Endodermal cell (in vitro differentiated cells): Measurements from ENCODE around the gene SLC7A1. TPM values are rescaled to one million over a fixed set of nuclear protein-coding genes. Genes with fewer than 3 reads are reported as not detected.

Experiments
- DNase-seq: peaks from one replicate; pipeline ENCODE4 v3.0.0-alpha.2; 2017
- H3K27ac ChIP-seq: 2 replicates; pipeline ENCODE4 v1.5.1; 2013; ENCODE audit warnings: mild to moderate bottlenecking, low read depth, low read length, moderate library complexity
- H3K27me3 ChIP-seq: 2 replicates; pipeline ENCODE4 v1.6.1; 2013; ENCODE audit warnings: mild to moderate bottlenecking, low read length, moderate library complexity; ENCODE audit not compliant: insufficient read depth, control insufficient read depth, poor library complexity, severe bottlenecking
- H3K36me3 ChIP-seq: 2 replicates; pipeline ENCODE4 v1.7.0; 2013; ENCODE audit warnings: mild to moderate bottlenecking, low read length, moderate library complexity; ENCODE audit not compliant: control insufficient read depth, insufficient read depth
- H3K4me1 ChIP-seq: one replicate; pipeline ENCODE4 v1.7.0; 2013; ENCODE audit warnings: low read length; ENCODE audit not compliant: control insufficient read depth, insufficient read depth
- H3K4me3 ChIP-seq: 2 replicates; pipeline ENCODE4 v1.5.1; 2013; ENCODE audit warnings: mild to moderate bottlenecking, low read length, moderate library complexity
- H3K9ac ChIP-seq: 2 replicates; pipeline ENCODE4 v1.6.1; 2013; ENCODE audit warnings: mild to moderate bottlenecking, low read length, moderate library complexity; ENCODE audit not compliant: poor library complexity, severe bottlenecking; ENCODE audit errors: extremely low read depth
- H3K9me3 ChIP-seq: 2 replicates; pipeline ENCODE4 v1.6.1; 2013; ENCODE audit warnings: mild to moderate bottlenecking, low read length, moderate library complexity; ENCODE audit not compliant: control insufficient read depth
- H3K27ac Mint-ChIP-seq: 2 replicates; pipeline ENCODE4 v1.8.0; 2020; ENCODE audit warnings: mixed read lengths
- H3K27me3 Mint-ChIP-seq: 2 replicates; pipeline ENCODE4 v1.8.0; 2021; ENCODE audit warnings: mild to moderate bottlenecking, mixed read lengths; ENCODE audit not compliant: insufficient read depth
- H3K36me3 Mint-ChIP-seq: 2 replicates; pipeline ENCODE4 v1.8.0; 2020; ENCODE audit warnings: low read depth, mixed read lengths
- H3K4me1 Mint-ChIP-seq: 2 replicates; pipeline ENCODE4 v1.8.0; 2020; ENCODE audit warnings: mixed read lengths
- H3K4me3 Mint-ChIP-seq: 2 replicates; pipeline ENCODE4 v1.8.0; 2020; ENCODE audit warnings: mild to moderate bottlenecking, moderate library complexity, mixed read lengths
- H3K9me3 Mint-ChIP-seq: 2 replicates; pipeline ENCODE4 v1.8.0; 2020; ENCODE audit warnings: mild to moderate bottlenecking, mixed read lengths
- CTCF ChIP-seq: fragments of 200-600 bp; sonication (generic); conservative IDR thresholded peaks from 2 replicates; pipeline ENCODE4 v1.5.0; 2021; ENCODE audit warnings: antibody characterized with exemption, mild to moderate bottlenecking
- WGBS, 2 experiments: methylation state at CpG; one replicate each; pipeline versions ENCODE4 v1.1.5 to v1.1.7; 2013; ENCODE audit warnings: missing lambda C conversion rate in 2 of 2, mixed read lengths in 1 of 2; ENCODE audit not compliant: insufficient coverage in 1 of 2, insufficient read length in 1 of 2; 5-methylcytosine and 5-hydroxymethylcytosine counted together
- total RNA-seq, 2 donors: library from RNA; stranded (reverse); fragmentation: NEBNext Ultra II Directional in 1 of 2; extraction: Animal tissue kit (Norgen Biotek cat#: 25700) in 1 of 2; gene quantifications; 2 replicates in 1 of 2; 3 replicates in 1 of 2; pipeline ENCODE4 v1.2.1, GENCODE V29; 2021

SLC7A1 gene
- total RNA-seq, 2 donors from 2014 or later = 26.0 to 27.3 TPM

- WGBS, 2 experiments = 93 to 100% methylated on average over 2 to 7 of the region's 7 CpGs
- Histone ChIP-seq H3K9me3 (no peaks in the 10 kb centered on the region), H3K4me1 (peaks cover 6% of the 10 kb centered on the region), H3K36me3 (no peaks in the 10 kb centered on the region), H3K4me3 (no peak overlapping the region), H3K27ac (no peak overlapping the region), H3K9ac (no peak overlapping the region), H3K27me3 (no peaks in the 10 kb centered on the region)
- no peak overlapping the region for H3K4me3 Mint-ChIP-seq
- H3K27me3 Mint-ChIP-seq = no peaks in the 10 kb centered on the region
- H3K9me3 Mint-ChIP-seq = no peaks in the 10 kb centered on the region
- no peaks in the 10 kb centered on the region for H3K36me3 Mint-ChIP-seq
- no peak for TF ChIP-seq CTCF
- no peak for DNase-seq
- peaks cover 21% of the 10 kb centered on the region for H3K4me1 Mint-ChIP-seq
- no peak overlapping the region for H3K27ac Mint-ChIP-seq
Observed at GRCh38 chr13:29576581-29576980, 18.9 kb downstream of the SLC7A1 start.

- 93% methylated on average over 3 of the region's 3 CpGs; no CpG with 5 or more reads in 1 of the 2 experiments for WGBS, 2 experiments
- TF ChIP-seq CTCF = no peak
- H3K4me1 Mint-ChIP-seq = peaks cover 8% of the 10 kb centered on the region
Observed at GRCh38 chr13:29575098-29575497, 20.4 kb downstream of the SLC7A1 start.

GRCh38 chr13:29573190-29573589, 22.3 kb downstream of the SLC7A1 start:
- no peaks in the 10 kb centered on the region for H3K9me3 Mint-ChIP-seq
- H3K27me3 Mint-ChIP-seq = no peaks in the 10 kb centered on the region
- H3K9ac ChIP-seq = no peak overlapping the region
- no peak overlapping the region for H3K4me3 ChIP-seq
- no peak overlapping the region for H3K27ac ChIP-seq
- no peak overlapping the region for H3K27ac Mint-ChIP-seq
- H3K4me1 ChIP-seq = peaks cover 2% of the 10 kb centered on the region
- H3K27me3 ChIP-seq = no peaks in the 10 kb centered on the region
- H3K36me3 ChIP-seq = no peaks in the 10 kb centered on the region
- H3K4me1 Mint-ChIP-seq = peaks cover 21% of the 10 kb centered on the region
- no peaks in the 10 kb centered on the region for H3K36me3 Mint-ChIP-seq
- peak; percentile 39 for DNase-seq
- no peak overlapping the region for H3K4me3 Mint-ChIP-seq
- WGBS, 2 experiments = 82 to 85% methylated on average over 7 to 8 of the region's 8 CpGs
- TF ChIP-seq CTCF = no peak
- no peaks in the 10 kb centered on the region for H3K9me3 ChIP-seq

More at GRCh38 chr13:29575098-29575497, 20.4 kb downstream of the SLC7A1 start:
- no peaks in the 10 kb centered on the region for H3K9me3 ChIP-seq
- DNase-seq = no peak
- no peaks in the 10 kb centered on the region for H3K36me3 ChIP-seq
- H3K9ac ChIP-seq = no peak overlapping the region
- no peak overlapping the region for H3K4me3 ChIP-seq
- Mint-ChIP-seq H3K36me3 (no peaks in the 10 kb centered on the region), H3K4me3 (no peak overlapping the region), H3K27me3 (no peaks in the 10 kb centered on the region), H3K9me3 (no peaks in the 10 kb centered on the region), H3K27ac (no peak overlapping the region)
- H3K4me1 ChIP-seq = peaks cover 2% of the 10 kb centered on the region
- no peaks in the 10 kb centered on the region for H3K27me3 ChIP-seq
- no peak overlapping the region for H3K27ac ChIP-seq
